ENCODE measurements around the gene EPG5. TPM values are rescaled to one million over a fixed set of nuclear protein-coding genes. Genes with fewer than 3 reads are reported as not detected.

Gene EPG5
- polyA plus RNA-seq, 1 of the 3 experiments (the other 2 are of a cell fraction): 13.6 TPM

DNA sequence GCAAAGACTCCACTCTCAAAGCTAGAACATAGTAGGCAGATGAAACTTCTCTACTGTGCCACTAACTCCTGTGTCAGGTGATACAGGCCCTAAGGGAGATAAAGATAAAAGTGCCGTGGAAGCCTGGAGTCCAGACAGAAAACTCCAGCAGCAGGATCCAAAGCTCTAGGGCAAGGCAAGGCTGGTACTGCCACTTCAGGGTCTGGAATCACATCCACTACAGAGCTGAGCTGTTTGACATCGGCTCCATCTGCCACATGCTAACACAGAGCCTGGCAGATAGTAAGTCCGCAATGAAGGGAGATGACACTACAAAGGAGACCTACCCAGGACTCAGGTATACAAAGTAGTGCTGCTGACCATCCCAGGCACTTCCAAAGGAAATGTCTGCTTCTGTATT is 34.4 kb downstream of the EPG5 start (continued):
- TF ChIP-seq RAD21 (IDR thresholded peaks at IDR 0.05; ENCODE audit: low read length): no peak
- no peak for TF ChIP-seq GATA2 (CRISPR knock-in tag; IDR thresholded peaks at IDR 0.05)
- TF ChIP-seq ZBTB33 (IDR thresholded peaks at IDR 0.05; ENCODE audit: borderline replicate concordance, low read depth): no peak
- TF ChIP-seq RFX5 (IDR thresholded peaks at IDR 0.05; ENCODE audit: low read length): no peak
- no peak for TF ChIP-seq EP300 (IDR thresholded peaks at IDR 0.05; ENCODE audit: borderline replicate concordance in 1 of 2, low read depth in 1 of 2, low read length in 1 of 2)
- TF ChIP-seq, protein P1, sequence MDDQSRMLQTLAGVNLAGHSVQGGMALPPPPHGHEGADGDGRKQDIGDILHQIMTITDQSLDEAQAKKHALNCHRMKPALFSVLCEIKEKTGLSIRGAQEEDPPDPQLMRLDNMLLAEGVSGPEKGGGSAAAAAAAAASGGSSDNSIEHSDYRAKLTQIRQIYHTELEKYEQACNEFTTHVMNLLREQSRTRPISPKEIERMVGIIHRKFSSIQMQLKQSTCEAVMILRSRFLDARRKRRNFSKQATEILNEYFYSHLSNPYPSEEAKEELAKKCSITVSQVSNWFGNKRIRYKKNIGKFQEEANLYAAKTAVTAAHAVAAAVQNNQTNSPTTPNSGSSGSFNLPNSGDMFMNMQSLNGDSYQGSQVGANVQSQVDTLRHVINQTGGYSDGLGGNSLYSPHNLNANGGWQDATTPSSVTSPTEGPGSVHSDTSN (IDR thresholded peaks at IDR 0.05): no peak
- no peak for TF ChIP-seq TCF12 (IDR thresholded peaks at IDR 0.05)
- no peak for TF ChIP-seq ELF1 (IDR thresholded peaks at IDR 0.05)

DNA sequence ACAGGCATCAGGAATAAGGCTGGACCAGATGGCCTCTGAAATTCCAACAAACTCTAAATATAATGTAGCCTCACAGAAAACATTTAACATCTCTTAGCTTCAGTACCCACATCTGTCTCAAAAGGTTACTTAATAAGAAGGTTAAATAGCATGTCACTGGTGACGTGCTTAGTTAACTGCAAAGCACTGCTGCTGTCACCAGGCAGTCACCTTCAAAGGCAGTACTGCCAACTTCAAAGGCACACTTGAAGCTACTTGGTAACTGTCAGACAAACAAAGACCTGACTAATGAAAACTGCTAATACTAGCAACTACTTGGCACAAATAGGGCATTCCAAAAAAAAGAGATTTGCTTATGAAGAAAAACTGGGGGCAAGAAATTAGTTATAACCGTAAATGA is 36.2 kb downstream of the EPG5 start:
- Histone ChIP-seq H3K4me2 (no peak overlapping the region), H2AFZ (ENCODE audit: low read depth) (no peak overlapping the region), H3K4me3 (ENCODE audit: low read depth in 2 of 2, low read length in 1 of 2) (no peak overlapping the region), H3K27ac (ENCODE audit: low read depth in 2 of 2, low read length in 1 of 2) (no peak overlapping the region), H3K9me3 (no peaks in the 10 kb centered on the region), H3K4me1 (ENCODE audit: control insufficient read depth in 1 of 2, insufficient read depth in 2 of 2, low read depth in 1 of 2, low read length in 1 of 2) (no peaks in the 10 kb centered on the region), H3K9ac (no peak overlapping the region), H3K79me2 (ENCODE audit: insufficient read depth) (peaks cover 27% of the 10 kb centered on the region; the same call in 1 of the 2 replicates), H3F3A (replicated peaks; ENCODE audit: insufficient read depth) (peaks cover 5% of the 10 kb centered on the region), H3K36me3 (replicated peaks in 1 of 2; ENCODE audit: control insufficient read depth in 1 of 2, insufficient read depth in 2 of 2, low read length in 1 of 2) (peaks cover 51 to 80% of the 10 kb centered on the region in 2 experiments), H3K27me3 (ENCODE audit: insufficient read depth) (no peaks in the 10 kb centered on the region), H3K9me2 (no peaks in the 10 kb centered on the region), H4K20me1 (ENCODE audit: insufficient read depth) (no peaks in the 10 kb centered on the region)
- TF ChIP-seq FOXJ3 (CRISPR knock-in tag; IDR thresholded peaks at IDR 0.05) (no peak), JUND (IDR thresholded peaks at IDR 0.05) (no peak)
- TF ChIP-seq, protein P2, sequence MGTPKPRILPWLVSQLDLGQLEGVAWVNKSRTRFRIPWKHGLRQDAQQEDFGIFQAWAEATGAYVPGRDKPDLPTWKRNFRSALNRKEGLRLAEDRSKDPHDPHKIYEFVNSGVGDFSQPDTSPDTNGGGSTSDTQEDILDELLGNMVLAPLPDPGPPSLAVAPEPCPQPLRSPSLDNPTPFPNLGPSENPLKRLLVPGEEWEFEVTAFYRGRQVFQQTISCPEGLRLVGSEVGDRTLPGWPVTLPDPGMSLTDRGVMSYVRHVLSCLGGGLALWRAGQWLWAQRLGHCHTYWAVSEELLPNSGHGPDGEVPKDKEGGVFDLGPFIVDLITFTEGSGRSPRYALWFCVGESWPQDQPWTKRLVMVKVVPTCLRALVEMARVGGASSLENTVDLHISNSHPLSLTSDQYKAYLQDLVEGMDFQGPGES (IDR thresholded peaks at IDR 0.05; ENCODE audit: low read depth, low read length): no peak
- 93% methylated on average over 2 of the region's 2 CpGs for WGBS (ENCODE audit: low lambda C conversion rate)
- CTCF ChIA-PET: interaction anchor here (0.8 to 1.6 kb wide), 4 partner anchors 9 to 266 kb away, joined by 3 to 4 read pairs (median 4); partner anchors contain the start of gene PSTPIP2
- DNase-seq: no peak
- POLR2A ChIA-PET: no interaction called here

GRCh38 chr18:45926691-45927090 is 40.4 kb downstream of the EPG5 start:
- ChIA-PET CTCF (no interaction called here), POLR2A (no interaction called here)
- H3K9ac ChIP-seq: no peak overlapping the region
- H4K20me1 ChIP-seq (ENCODE audit: insufficient read depth): no peaks in the 10 kb centered on the region
- H3F3A ChIP-seq (replicated peaks; ENCODE audit: insufficient read depth): peaks cover 5% of the 10 kb centered on the region
- WGBS (ENCODE audit: low lambda C conversion rate): 100% methylated on average over 3 of the region's 3 CpGs
- H3K9me2 ChIP-seq: no peaks in the 10 kb centered on the region
- no peak for DNase-seq
- peaks cover 67 to 90% of the 10 kb centered on the region in 2 experiments for H3K36me3 ChIP-seq (replicated peaks in 1 of 2; ENCODE audit: control insufficient read depth in 1 of 2, insufficient read depth in 2 of 2, low read length in 1 of 2)
- no peaks in the 10 kb centered on the region for H3K9me3 ChIP-seq
- H3K4me1 ChIP-seq (ENCODE audit: control insufficient read depth in 1 of 2, insufficient read depth in 2 of 2, low read depth in 1 of 2, low read length in 1 of 2): no peaks in the 10 kb centered on the region
- no peak overlapping the region for H2AFZ ChIP-seq (ENCODE audit: low read depth)
- no peak overlapping the region for H3K4me2 ChIP-seq
- H3K27me3 ChIP-seq (ENCODE audit: insufficient read depth): no peaks in the 10 kb centered on the region
- H3K79me2 ChIP-seq (ENCODE audit: insufficient read depth): peaks cover 12% of the 10 kb centered on the region; the same call in 1 of the 2 replicates
- no peak overlapping the region for H3K27ac ChIP-seq (ENCODE audit: low read depth in 2 of 2, low read length in 1 of 2)
- H3K4me3 ChIP-seq (ENCODE audit: low read depth in 2 of 2, low read length in 1 of 2): no peak overlapping the region
- no peak for TF ChIP-seq YY1 (IDR thresholded peaks at IDR 0.05; ENCODE audit: low read depth)
- no peak for TF ChIP-seq REST (IDR thresholded peaks at IDR 0.05; ENCODE audit: low read depth, low read length)
- TF ChIP-seq ZBTB33 (IDR thresholded peaks at IDR 0.05; ENCODE audit: borderline replicate concordance, low read depth): no peak
- TF ChIP-seq, protein P3, sequence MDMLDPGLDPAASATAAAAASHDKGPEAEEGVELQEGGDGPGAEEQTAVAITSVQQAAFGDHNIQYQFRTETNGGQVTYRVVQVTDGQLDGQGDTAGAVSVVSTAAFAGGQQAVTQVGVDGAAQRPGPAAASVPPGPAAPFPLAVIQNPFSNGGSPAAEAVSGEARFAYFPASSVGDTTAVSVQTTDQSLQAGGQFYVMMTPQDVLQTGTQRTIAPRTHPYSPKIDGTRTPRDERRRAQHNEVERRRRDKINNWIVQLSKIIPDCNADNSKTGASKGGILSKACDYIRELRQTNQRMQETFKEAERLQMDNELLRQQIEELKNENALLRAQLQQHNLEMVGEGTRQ (IDR thresholded peaks at IDR 0.05; ENCODE audit: borderline replicate concordance, low read depth, low read length): no peak
- no peak for TF ChIP-seq SMC3 (IDR thresholded peaks at IDR 0.05; ENCODE audit: low read depth, low read length)

All from SK-N-SH (cell line).